Sigmoid colon (tissue), 4 donors: ENCODE results near the gene DNAJC30.

Experiments
- CTCF ChIP-seq, 4 experiments: fragments of 450-650 bp in 3 of 4; fragments of 200-600 bp in 1 of 4; IDR thresholded peaks; one replicate each; pipeline ENCODE4 v1.5.1; 2016 to 2019; ENCODE audit warnings: antibody characterized with exemption in 4 of 4, mild to moderate bottlenecking in 3 of 4, moderate library complexity in 2 of 4
- EP300 ChIP-seq, 4 donors: sonication (generic); formaldehyde crosslinking; IDR thresholded peaks; one replicate each; pipeline ENCODE4 v1.6.1; 2017; ENCODE audit warnings: antibody characterized with exemption in 4 of 4
- POLR2A ChIP-seq, 2 donors: fragments of 450-650 bp; IDR thresholded peaks; one replicate each; pipeline ENCODE4 v1.6.1; 2016; ENCODE audit warnings: antibody characterized with exemption in 2 of 2, mild to moderate bottlenecking in 2 of 2, moderate library complexity in 2 of 2

GRCh38 chr7:73644688-73645286 is 38.5 kb downstream of the DNAJC30 start:
- TF ChIP-seq CTCF (IDR thresholded peaks at IDR 0.05) = no peak
- no peak for TF ChIP-seq EP300 (IDR thresholded peaks at IDR 0.05)
- no peak for TF ChIP-seq POLR2A (IDR thresholded peaks at IDR 0.05)
